ENCODE measurements around the gene SYT7. TPM values are rescaled to one million over a fixed set of nuclear protein-coding genes. Genes with fewer than 3 reads are reported as not detected.

The SYT7 gene
- total and polyA plus RNA-seq, 10 of the 15 experiments (the other 5 are each of a cell fraction or from before 2014, with no cell fraction given), result not detected

DNA sequence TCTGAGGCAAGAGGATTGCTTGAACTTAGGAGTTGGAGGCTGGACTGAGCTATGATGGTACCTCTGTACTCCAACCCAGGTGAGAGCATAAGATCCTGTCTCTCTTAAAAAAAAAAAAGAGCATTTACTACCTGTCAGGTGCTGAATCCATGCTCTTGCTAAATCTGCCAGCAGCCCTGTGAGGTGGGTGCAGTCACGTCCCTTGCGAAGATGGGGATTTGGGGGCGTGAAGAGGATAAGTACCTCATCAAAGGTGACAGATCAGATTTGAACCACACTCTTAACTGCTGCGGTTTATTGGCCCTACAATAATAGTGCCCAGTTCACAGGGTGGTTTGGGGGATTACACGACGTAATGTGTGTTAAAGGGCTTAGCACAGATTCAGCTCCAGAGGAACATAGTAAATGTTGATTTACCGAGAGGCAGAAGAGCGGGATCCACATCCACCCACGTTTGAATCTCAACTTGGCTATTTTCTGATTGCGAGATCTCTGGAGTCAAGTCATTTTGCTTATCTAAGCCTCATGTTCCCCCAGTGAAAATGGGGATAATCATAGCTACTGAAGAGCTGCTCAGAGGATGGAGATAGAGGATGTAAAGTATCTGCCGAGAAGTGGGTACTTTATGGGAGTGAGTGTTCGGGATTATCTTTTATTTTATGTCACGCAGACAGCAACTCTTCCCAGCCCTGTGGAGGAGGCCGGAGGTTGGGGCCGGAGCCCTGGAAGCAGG, 100.4 kb downstream of the SYT7 start:
- no peak for FAIRE-seq
- H3K9ac ChIP-seq (ENCODE audit: control insufficient read depth, insufficient read depth, low read length), result no peak overlapping the region
- no peak for DNase-seq (ENCODE audit: low read depth, low spot score)
- 59% methylated on average over 15 of the region's 15 CpGs for WGBS (ENCODE audit: insufficient coverage, insufficient replicate concordance, low lambda C conversion rate, missing lambda C conversion rate)
- intact Hi-C loops (cut with micrococcal nuclease; ENCODE audit: unreplicated experiment), result no loop called here
- H3K4me3 ChIP-seq, result no peak overlapping the region
- H2AFZ ChIP-seq (ENCODE audit: control insufficient read depth, low read depth, low read length), result no peak overlapping the region
- ChIA-PET CTCF (interaction anchor here (0.7 to 6.6 kb wide), 4 partner anchors 12 to 37 kb away, joined by 4 to 67 read pairs (median 6); no protein-coding TSS in a partner anchor), POLR2A (no interaction called here), SMC1A (ENCODE audit: uncharacterized antibody, unreplicated experiment) (interaction anchor here (1.5 kb wide), 1 partner anchor 159 kb away, joined by 3 read pairs; no protein-coding TSS in a partner anchor), RAD21 (ENCODE audit: unreplicated experiment) (no interaction called here)
- TF ChIP-seq CHD2 (IDR thresholded peaks at IDR 0.05; ENCODE audit: borderline replicate concordance, low read depth, low read length) (no peak), CEBPZ (IDR thresholded peaks at IDR 0.05; ENCODE audit: low read depth, low read length) (no peak), CUX1 (IDR thresholded peaks at IDR 0.05; ENCODE audit: insufficient replicate concordance, low read depth, low read length) (no peak), SREBF2 (IDR thresholded peaks at IDR 0.05; ENCODE audit: low read length) (no peak), NFYA (IDR thresholded peaks at IDR 0.05; ENCODE audit: borderline replicate concordance, low read depth, low read length) (no peak), HDAC6 (IDR thresholded peaks at IDR 0.05; ENCODE audit: unreplicated experiment) (no peak), TCF12 (IDR thresholded peaks at IDR 0.05; ENCODE audit: low read depth, low read length) (no peak), JUND (IDR thresholded peaks at IDR 0.05; ENCODE audit: low read depth, low read length) (no peak), NRF1 (conservative IDR thresholded peaks at IDR 0.05; ENCODE audit: low read depth, low read length) (no peak), MTA2 (IDR thresholded peaks at IDR 0.05; ENCODE audit: low read depth) (no peak), BMI1 (IDR thresholded peaks at IDR 0.05; ENCODE audit: borderline replicate concordance) (no peak), HDGF (IDR thresholded peaks at IDR 0.05) (no peak), ASH2L (IDR thresholded peaks at IDR 0.05; ENCODE audit: borderline replicate concordance, low read depth) (no peak), RUNX3 (IDR thresholded peaks at IDR 0.05; ENCODE audit: low read length) (no peak)
- no peaks in the 10 kb centered on the region for H3K4me1 ChIP-seq (ENCODE audit: control insufficient read depth, insufficient read depth, low read length)
- H3K9me3 ChIP-seq (replicated peaks; ENCODE audit: control insufficient read depth, insufficient read depth, low read length), result no peaks in the 10 kb centered on the region
- H3K27me3 ChIP-seq (replicated peaks in 1 of 2; ENCODE audit: control insufficient read depth in 2 of 2, insufficient read depth in 2 of 2, low read length in 1 of 2), result no peaks in the 10 kb centered on the region
- ATAC-seq, result no peak
- H3K27ac ChIP-seq (ENCODE audit: control insufficient read depth, insufficient read depth), result no peak overlapping the region
- no peaks in the 10 kb centered on the region for H3K79me2 ChIP-seq (ENCODE audit: control insufficient read depth, insufficient read depth, low read length)
- no peak overlapping the region for H3K4me2 ChIP-seq (ENCODE audit: control insufficient read depth, insufficient read depth)
- peaks cover 3% of the 10 kb centered on the region; the same call in 1 of the 2 replicates for H4K20me1 ChIP-seq (ENCODE audit: control insufficient read depth, insufficient read depth)
- in situ Hi-C loops (cut with MboI), result no loop called here
- BruUV-seq (replicated peaks), result no TSS peak
- H3K36me3 ChIP-seq (ENCODE audit: control insufficient read depth in 2 of 2, insufficient read depth in 2 of 2, low read length in 1 of 2), result no peaks in the 10 kb centered on the region

Measured in GM12878 (cell line).